ENCODE results near the gene TBX15.
"Not testable (repeated sequence)": the region's sequence is repeated elsewhere in the genome, so short reads cannot be mapped to it uniquely, and the experiment has no call there.

The TBX15 gene

DNA sequence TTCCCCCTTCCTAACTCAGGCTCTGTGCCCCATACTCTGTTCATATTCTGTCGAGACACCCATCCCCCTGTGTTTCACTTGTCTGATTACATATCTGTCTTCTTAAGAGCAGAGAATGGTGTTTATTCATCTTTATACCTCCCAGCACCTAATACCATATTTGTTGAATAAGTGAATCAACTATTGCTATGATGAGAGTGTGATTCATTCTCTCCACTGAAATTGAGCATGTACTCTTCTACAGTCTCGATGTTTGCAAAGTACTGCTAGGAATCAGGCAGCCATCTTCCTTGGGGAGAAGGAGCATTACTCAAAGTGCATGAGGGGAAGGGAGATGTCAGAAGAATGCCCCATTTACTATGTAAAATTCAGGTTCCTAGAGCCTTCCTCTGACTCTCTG lies 27.0 kb downstream of the TBX15 start:
- in situ Hi-C loops (cut with HindIII; ENCODE audit: low sequenced_read_pairs): no loop called here
- TF ChIP-seq, protein P1, sequence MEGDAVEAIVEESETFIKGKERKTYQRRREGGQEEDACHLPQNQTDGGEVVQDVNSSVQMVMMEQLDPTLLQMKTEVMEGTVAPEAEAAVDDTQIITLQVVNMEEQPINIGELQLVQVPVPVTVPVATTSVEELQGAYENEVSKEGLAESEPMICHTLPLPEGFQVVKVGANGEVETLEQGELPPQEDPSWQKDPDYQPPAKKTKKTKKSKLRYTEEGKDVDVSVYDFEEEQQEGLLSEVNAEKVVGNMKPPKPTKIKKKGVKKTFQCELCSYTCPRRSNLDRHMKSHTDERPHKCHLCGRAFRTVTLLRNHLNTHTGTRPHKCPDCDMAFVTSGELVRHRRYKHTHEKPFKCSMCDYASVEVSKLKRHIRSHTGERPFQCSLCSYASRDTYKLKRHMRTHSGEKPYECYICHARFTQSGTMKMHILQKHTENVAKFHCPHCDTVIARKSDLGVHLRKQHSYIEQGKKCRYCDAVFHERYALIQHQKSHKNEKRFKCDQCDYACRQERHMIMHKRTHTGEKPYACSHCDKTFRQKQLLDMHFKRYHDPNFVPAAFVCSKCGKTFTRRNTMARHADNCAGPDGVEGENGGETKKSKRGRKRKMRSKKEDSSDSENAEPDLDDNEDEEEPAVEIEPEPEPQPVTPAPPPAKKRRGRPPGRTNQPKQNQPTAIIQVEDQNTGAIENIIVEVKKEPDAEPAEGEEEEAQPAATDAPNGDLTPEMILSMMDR (IDR thresholded peaks at IDR 0.05; ENCODE audit: low read depth, low read length, missing control alignments): no peak
- no peak overlapping the region for H3K4me3 ChIP-seq (ENCODE audit: low read depth, low read length)
- DNase-seq (ENCODE audit: low read depth): no peak

DNA sequence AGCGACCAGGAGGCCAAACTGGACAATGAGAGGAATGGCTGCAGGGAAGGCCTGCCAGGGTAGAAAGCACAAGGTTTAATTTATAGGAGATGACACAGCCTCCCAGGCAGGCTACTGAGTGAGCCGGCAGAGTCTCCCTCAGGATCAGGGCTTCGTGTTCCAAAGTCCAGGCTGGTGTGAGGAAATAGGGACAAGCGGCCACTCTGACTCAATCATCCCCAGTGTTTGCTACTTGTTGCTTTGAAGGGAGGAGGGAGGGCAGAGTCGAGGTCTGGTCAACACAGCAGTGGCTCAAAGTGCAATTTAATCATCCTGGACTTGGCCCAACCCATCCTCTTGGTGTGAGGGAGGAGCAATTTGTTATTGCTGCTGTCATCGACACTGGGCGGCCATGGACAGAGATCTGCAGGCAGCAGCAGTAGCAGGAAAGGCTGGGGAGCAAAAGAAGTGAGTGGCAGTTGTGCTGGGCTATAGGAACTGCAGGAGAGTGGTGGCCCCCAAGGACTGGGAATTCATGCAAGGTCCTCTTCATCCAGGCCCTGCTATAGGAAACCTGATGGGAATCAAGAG lies 27.5 kb downstream of the TBX15 start:
- TF ChIP-seq, protein P1 (IDR thresholded peaks at IDR 0.05; ENCODE audit: low read depth, low read length, missing control alignments): no peak
- DNase-seq (ENCODE audit: low read depth): no peak
- in situ Hi-C loops (cut with HindIII; ENCODE audit: low sequenced_read_pairs): no loop called here
- H3K4me3 ChIP-seq (ENCODE audit: low read depth, low read length): no peak overlapping the region

DNA sequence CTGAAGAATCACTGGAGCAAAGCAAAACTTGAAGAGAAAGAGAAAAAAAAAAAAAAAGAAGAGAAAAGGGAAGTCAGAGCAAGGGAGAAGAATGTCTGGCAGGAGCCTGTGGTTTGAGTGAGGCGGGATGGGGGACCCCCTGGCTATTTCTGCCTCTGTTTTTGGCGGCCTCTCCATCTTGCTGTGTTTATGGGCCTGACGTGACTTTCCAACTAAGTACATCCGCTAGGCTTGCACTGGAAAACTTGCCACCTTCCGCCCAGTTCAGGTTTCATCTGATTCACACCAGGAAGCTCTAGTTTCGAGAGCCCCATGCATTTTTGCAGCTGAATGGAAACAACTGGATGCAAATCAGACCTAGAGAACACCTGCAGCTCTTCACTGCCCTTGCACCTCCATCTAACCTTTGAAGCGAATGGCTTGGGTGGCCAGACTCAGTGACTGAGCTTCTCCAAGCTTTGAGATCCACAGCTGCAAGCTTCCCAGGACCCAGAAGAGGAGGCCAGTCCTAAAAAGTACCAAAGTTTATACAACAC lies 28.0 kb downstream of the TBX15 start:
- TF ChIP-seq, protein P1 (IDR thresholded peaks at IDR 0.05; ENCODE audit: low read depth, low read length, missing control alignments): no peak
- H3K4me3 ChIP-seq (ENCODE audit: low read depth, low read length): no peak overlapping the region
- no peak for DNase-seq (ENCODE audit: low read depth)
- in situ Hi-C loops (cut with HindIII; ENCODE audit: low sequenced_read_pairs): no loop called here

DNA sequence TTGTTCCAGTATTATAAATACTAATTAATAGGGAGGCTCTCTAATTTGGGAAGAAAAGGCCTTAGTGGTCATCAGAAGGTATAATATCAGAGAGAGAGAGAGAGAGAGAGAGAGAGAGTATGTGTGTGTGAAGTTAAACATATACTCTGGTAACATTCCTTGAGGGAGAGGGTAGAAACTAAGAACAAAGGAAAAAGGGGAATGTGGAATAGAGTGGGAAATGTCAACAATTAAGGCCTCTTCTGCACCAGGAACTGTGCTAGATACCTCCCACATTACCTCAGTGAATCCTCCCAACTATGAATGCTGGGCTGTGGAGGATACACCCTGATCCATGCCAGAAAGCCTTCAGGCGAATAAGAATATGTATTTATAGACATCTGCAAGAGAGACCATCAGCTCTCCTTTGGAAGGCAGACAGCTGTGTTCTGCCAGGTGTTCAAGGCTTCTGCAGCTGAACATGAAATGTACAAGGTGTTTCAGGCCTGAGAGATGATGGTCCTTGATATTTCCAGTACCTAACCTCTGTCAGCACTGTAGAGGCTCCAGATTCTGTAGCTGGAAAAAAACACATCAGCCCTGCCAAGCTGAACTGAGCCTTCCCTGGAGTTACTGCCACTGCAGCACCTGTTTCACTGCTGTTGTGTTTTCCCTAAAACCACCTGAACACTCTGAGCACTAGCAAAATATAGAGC lies 29.1 kb downstream of the TBX15 start:
- H3K4me3 ChIP-seq (ENCODE audit: low read depth, low read length): no peak overlapping the region
- TF ChIP-seq, protein P1 (IDR thresholded peaks at IDR 0.05; ENCODE audit: low read depth, low read length, missing control alignments): no peak
- no peak for DNase-seq (ENCODE audit: low read depth)
- in situ Hi-C loops (cut with HindIII; ENCODE audit: low sequenced_read_pairs): no loop called here

DNA sequence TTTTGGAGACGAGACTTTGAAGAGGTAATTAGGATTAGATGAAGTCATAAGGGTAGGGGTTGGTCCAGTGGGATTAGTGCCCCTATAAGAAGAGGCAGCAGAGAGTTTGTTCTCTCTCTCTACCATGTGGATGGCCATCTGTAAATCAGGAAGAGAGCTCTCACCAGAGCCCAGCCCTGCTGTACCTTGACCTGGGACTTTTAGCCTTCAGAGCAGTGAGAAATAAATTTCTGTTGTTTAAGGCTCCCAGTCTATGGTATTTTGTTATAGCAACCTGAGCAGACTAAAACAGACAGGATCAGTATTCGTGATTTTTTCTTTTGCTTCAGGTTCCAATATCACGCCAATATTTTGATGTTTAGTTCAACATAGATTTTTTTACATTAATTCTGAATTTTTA lies 30.0 kb downstream of the TBX15 start:
- in situ Hi-C loops (cut with HindIII; ENCODE audit: low sequenced_read_pairs): no loop called here
- DNase-seq (ENCODE audit: low read depth): no peak
- TF ChIP-seq, protein P1 (IDR thresholded peaks at IDR 0.05; ENCODE audit: low read depth, low read length, missing control alignments): no peak
- no peak overlapping the region for H3K4me3 ChIP-seq (ENCODE audit: low read depth, low read length)

DNA sequence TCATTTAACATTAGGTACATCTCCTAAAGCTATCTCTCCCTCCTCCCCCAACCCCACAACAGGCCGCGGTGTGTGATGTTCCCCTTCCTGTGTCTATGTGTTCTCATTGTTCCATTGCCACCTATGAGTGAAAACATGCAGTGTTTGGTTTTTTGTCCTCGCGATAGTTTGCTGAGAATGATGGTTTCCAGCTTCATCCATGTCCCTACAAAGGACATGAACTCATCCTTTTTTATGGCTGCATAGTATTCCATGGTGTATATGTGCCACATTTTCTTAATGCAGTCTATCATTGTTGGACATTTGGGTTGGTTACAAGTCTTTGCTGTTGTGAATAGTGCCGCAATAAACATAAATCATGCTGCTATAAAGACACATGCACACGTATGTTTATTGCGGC lies 30.6 kb downstream of the TBX15 start:
- in situ Hi-C loops (cut with HindIII; ENCODE audit: low sequenced_read_pairs); H3K4me3 ChIP-seq (ENCODE audit: low read depth, low read length); DNase-seq (ENCODE audit: low read depth): not testable (repeated sequence)

DNA sequence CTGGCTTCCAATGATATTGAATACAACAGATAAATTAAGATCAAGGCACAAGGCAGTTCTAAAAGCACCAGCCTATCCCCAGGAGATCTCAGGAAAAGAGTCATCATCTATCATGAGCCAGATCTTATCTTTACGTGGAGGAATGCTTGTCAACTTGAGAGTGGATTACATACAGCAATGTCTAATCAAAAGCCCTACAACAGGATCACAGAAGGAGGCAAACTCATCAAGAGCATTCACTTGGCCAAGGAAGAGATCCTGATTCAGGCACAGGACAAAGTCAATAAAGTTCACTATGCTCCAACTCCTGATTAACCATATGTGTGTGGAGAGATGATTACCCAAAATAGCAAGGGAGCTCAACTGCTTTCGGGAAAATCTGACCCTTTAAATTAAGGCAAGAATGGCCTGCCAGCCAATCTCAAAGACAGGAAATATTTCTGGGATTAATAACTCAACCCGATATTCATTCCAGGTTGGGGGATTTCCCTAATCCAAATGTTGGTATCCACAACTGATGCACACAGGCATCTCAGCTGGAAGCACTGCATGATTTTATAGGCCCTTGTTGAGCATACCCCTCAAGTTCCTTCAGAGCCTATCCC lies 33.7 kb downstream of the TBX15 start:
- TF ChIP-seq, protein P1 (IDR thresholded peaks at IDR 0.05; ENCODE audit: low read depth, low read length, missing control alignments): no peak
- in situ Hi-C loops (cut with HindIII; ENCODE audit: low sequenced_read_pairs): no loop called here
- DNase-seq (ENCODE audit: low read depth): no peak
- H3K4me3 ChIP-seq (ENCODE audit: low read depth, low read length): no peak overlapping the region

Data from astrocyte of the cerebellum (primary cell).